NT2/D1 (cell line): ENCODE data around the gene ZBTB7A.

Source experiments
- DNase-seq: peaks from one replicate; pipeline ENCODE4 v3.0.0-alpha.2; 2011; ENCODE audit warnings: low read depth, low spot score
- H3K27me3 ChIP-seq: 2 replicates; pipeline ENCODE4 v1.6.0; 2011; ENCODE audit warnings: mild to moderate bottlenecking; ENCODE audit not compliant: insufficient read length, insufficient read depth
- H3K36me3 ChIP-seq: 2 replicates; pipeline ENCODE4 v1.6.1; 2011; ENCODE audit warnings: mild to moderate bottlenecking, low read length, mixed read lengths; ENCODE audit not compliant: insufficient read depth, insufficient read length
- H3K4me1 ChIP-seq: 2 replicates; pipeline ENCODE4 v1.5.1; 2011; ENCODE audit not compliant: insufficient read depth, insufficient read length
- H3K4me3 ChIP-seq: 2 replicates; pipeline ENCODE4 v1.5.1; 2011; ENCODE audit warnings: low read depth; ENCODE audit not compliant: insufficient read length
- H3K9ac ChIP-seq: 2 replicates; pipeline ENCODE4 v1.6.0; 2011; ENCODE audit warnings: low read depth; ENCODE audit not compliant: insufficient read length
- H3K9me3 ChIP-seq: 2 replicates; pipeline ENCODE4 v1.5.1; 2011; ENCODE audit warnings: mild to moderate bottlenecking, low read length; ENCODE audit not compliant: insufficient read depth
- SUZ12 ChIP-seq: IDR thresholded peaks from 2 replicates; pipeline ENCODE4 v1.6.1; 2011; ENCODE audit not compliant: insufficient read length, insufficient read depth; ENCODE audit errors: extremely low read depth
- YY1 ChIP-seq: IDR thresholded peaks from 2 replicates; pipeline ENCODE4 v1.6.1; 2011; ENCODE audit not compliant: insufficient read length, insufficient read depth
- ZNF274 ChIP-seq: IDR thresholded peaks from 2 replicates; pipeline ENCODE4 v1.6.1; 2011; ENCODE audit warnings: mild to moderate bottlenecking, low read depth, low read length

ZBTB7A gene

GRCh38 chr19:4090356-4091220 lies 23.9 kb upstream of the ZBTB7A start:
- peak overlapping the region; percentile 21 for H3K9ac ChIP-seq
- no peaks in the 10 kb centered on the region for H3K9me3 ChIP-seq
- H3K4me1 ChIP-seq: peaks cover 11% of the 10 kb centered on the region
- peaks cover 70% of the 10 kb centered on the region for H3K36me3 ChIP-seq
- TF ChIP-seq YY1: no peak
- no peaks in the 10 kb centered on the region for H3K27me3 ChIP-seq
- DNase-seq: no peak
- H3K4me3 ChIP-seq: no peak overlapping the region

GRCh38 chr19:4089946-4090345 lies 23.2 kb upstream of the ZBTB7A start:
- Histone ChIP-seq H3K4me1 (peaks cover 11% of the 10 kb centered on the region), H3K4me3 (no peak overlapping the region), H3K9ac (no peak overlapping the region), H3K36me3 (peaks cover 63% of the 10 kb centered on the region), H3K9me3 (no peaks in the 10 kb centered on the region), H3K27me3 (no peaks in the 10 kb centered on the region)
- DNase-seq: no peak
- TF ChIP-seq SUZ12: no peak
- TF ChIP-seq YY1: no peak
- TF ChIP-seq ZNF274: no peak

GRCh38 chr19:4089400-4089908 lies 22.8 kb upstream of the ZBTB7A start:
- peaks cover 13% of the 10 kb centered on the region for H3K4me1 ChIP-seq
- no peak overlapping the region for H3K4me3 ChIP-seq
- H3K27me3 ChIP-seq: no peaks in the 10 kb centered on the region
- no peaks in the 10 kb centered on the region for H3K9me3 ChIP-seq
- H3K9ac ChIP-seq: no peak overlapping the region
- TF ChIP-seq ZNF274 (no peak), SUZ12 (no peak), YY1 (no peak)
- peaks cover 58% of the 10 kb centered on the region for H3K36me3 ChIP-seq
- no peak for DNase-seq

GRCh38 chr19:4088975-4089374 lies 22.3 kb upstream of the ZBTB7A start:
- Histone ChIP-seq H3K36me3 (peaks cover 54% of the 10 kb centered on the region), H3K4me3 (no peak overlapping the region), H3K27me3 (no peaks in the 10 kb centered on the region), H3K9ac (no peak overlapping the region), H3K9me3 (no peaks in the 10 kb centered on the region), H3K4me1 (peaks cover 18% of the 10 kb centered on the region)
- no peak for DNase-seq
- no peak for TF ChIP-seq SUZ12
- no peak for TF ChIP-seq ZNF274
- no peak for TF ChIP-seq YY1

GRCh38 chr19:4087787-4088679 lies 21.3 kb upstream of the ZBTB7A start:
- Histone ChIP-seq H3K36me3 (peaks cover 44% of the 10 kb centered on the region), H3K4me3 (no peak overlapping the region), H3K9me3 (no peaks in the 10 kb centered on the region), H3K27me3 (no peaks in the 10 kb centered on the region), H3K4me1 (peaks cover 18% of the 10 kb centered on the region), H3K9ac (no peak overlapping the region)
- DNase-seq: no peak
- TF ChIP-seq ZNF274 (no peak), SUZ12 (no peak)

- Histone ChIP-seq H3K9me3 (no peaks in the 10 kb centered on the region), H3K27me3 (no peaks in the 10 kb centered on the region), H3K36me3 (peaks cover 33% of the 10 kb centered on the region), H3K4me1 (peaks cover 22% of the 10 kb centered on the region), H3K4me3 (no peak overlapping the region), H3K9ac (no peak overlapping the region)
- DNase-seq: no peak
- TF ChIP-seq ZNF274 (no peak), SUZ12 (no peak), YY1 (no peak)
These were observed 19.7 kb upstream of the ZBTB7A start for GRCh38 chr19:4086411-4086867.

GRCh38 chr19:4084547-4084877 lies 17.8 kb upstream of the ZBTB7A start:
- H3K4me3 ChIP-seq: no peak overlapping the region
- no peak overlapping the region for H3K9ac ChIP-seq
- peaks cover 20% of the 10 kb centered on the region for H3K4me1 ChIP-seq
- no peaks in the 10 kb centered on the region for H3K27me3 ChIP-seq
- no peak for DNase-seq
- TF ChIP-seq SUZ12 (no peak), ZNF274 (no peak), YY1 (no peak)
- no peaks in the 10 kb centered on the region for H3K9me3 ChIP-seq
- H3K36me3 ChIP-seq: peaks cover 16% of the 10 kb centered on the region
